ENCODE data around the gene PTPRM. TPM values are rescaled to one million over a fixed set of nuclear protein-coding genes. Genes with fewer than 3 reads are reported as not detected.

The PTPRM gene
- total RNA-seq, 2 donors from 2014 or later = 80.1 to 106 TPM

GRCh38 chr18:7629416-7629815 is 62.3 kb downstream of the PTPRM start:
- Histone ChIP-seq H3K4me1 (peaks cover 0 to 55% of the 10 kb centered on the region in 2 donors), H3K9me3 (no peaks in the 10 kb centered on the region)
- no peak for DNase-seq (ENCODE audit: low spot score)

GRCh38 chr18:7630731-7631442 is 63.8 kb downstream of the PTPRM start:
- no peak for DNase-seq (ENCODE audit: low spot score)
- TF ChIP-seq CTCF (IDR thresholded peaks at IDR 0.05) = no peak
- H3K27ac ChIP-seq = no peak overlapping the region

More at GRCh38 chr18:7629416-7629815, 62.3 kb downstream of the PTPRM start:
- Histone ChIP-seq H3K36me3 (no peaks in the 10 kb centered on the region), H3K27me3 (no peaks in the 10 kb centered on the region), H3K4me3 (no peak overlapping the region), H3K27ac (no peak overlapping the region)
- no peak for TF ChIP-seq CTCF (IDR thresholded peaks at IDR 0.05)

DNA sequence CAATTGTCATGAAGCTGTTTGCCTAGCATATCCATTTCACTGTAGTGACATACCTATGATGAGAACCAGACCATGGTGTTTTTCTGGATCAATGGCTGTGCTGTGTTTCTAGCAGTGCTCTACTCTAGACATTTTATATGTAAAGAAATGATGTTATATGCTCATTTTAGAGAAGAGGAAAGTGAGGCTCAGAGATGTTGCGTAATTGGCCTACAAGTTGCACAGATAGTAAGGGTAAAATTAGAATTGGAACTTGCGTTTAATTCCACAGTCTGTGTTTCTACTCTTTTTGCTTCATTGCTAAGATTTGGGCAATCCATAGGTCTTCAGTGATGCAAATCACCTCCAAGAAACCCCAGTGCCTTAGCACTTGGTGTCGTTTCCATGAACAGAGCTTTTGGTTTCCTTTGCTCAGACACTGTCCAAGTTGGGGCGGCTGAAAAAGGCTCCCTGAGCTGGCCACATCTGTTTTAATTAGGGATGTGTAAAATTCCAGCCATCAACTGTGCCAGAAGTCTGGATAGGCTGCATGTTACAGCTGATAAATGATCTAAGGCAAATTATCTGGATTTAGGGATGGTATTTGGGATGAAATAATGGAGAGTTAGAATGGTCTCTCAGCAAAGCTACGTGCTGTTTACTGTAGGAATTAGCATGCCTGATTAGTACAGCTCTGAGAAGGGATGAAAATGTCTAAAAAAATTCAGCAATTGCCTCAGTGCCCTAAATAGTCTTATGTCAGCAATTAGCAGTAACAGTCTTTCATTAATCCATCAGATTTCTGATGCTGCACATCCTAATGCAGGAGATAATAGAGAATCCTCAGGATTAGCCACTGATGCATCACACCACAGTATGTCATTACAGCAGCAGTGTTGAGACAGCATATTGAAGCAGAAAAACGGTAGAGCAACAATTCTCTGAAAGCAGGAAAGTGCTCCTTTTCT is 65.3 kb downstream of the PTPRM start:
- Histone ChIP-seq H3K27me3 (no peaks in the 10 kb centered on the region), H3K9me3 (no peaks in the 10 kb centered on the region), H3K27ac (no peak overlapping the region), H3K4me1 (peaks cover 0 to 34% of the 10 kb centered on the region in 2 donors), H3K4me3 (no peak overlapping the region), H3K36me3 (no peaks in the 10 kb centered on the region)
- TF ChIP-seq CTCF (IDR thresholded peaks at IDR 0.05) = no peak
- no peak for DNase-seq (ENCODE audit: low spot score)

More at GRCh38 chr18:7630731-7631442, 63.8 kb downstream of the PTPRM start:
- H3K36me3 ChIP-seq = no peaks in the 10 kb centered on the region
- peaks cover 0 to 48% of the 10 kb centered on the region in 2 donors for H3K4me1 ChIP-seq
- H3K4me3 ChIP-seq = no peak overlapping the region
- H3K27me3 ChIP-seq = no peaks in the 10 kb centered on the region
- no peaks in the 10 kb centered on the region for H3K9me3 ChIP-seq

DNA sequence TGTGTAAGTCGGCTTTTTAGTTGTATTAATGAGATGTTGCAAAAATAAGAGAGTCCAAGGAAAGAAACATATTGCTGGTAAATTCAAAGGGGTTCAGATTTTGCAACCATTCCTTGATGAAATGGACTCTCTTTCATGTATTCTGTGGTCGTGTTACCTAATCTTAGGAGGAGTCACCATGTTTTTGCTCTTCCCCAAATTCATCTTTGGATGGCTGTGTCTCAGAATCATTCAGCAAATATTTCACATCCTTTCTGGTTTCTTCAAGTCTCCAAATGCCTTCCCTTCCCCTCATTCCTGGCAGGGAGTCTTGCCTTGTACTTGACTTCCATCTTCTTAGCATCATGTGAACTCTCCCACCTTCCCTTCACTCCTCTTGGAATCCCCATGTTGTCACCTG is 66.1 kb downstream of the PTPRM start:
- no peak for TF ChIP-seq CTCF (IDR thresholded peaks at IDR 0.05)
- Histone ChIP-seq H3K9me3 (no peaks in the 10 kb centered on the region), H3K4me1 (peaks cover 0 to 30% of the 10 kb centered on the region in 2 donors), H3K4me3 (no peak overlapping the region), H3K36me3 (no peaks in the 10 kb centered on the region), H3K27me3 (no peaks in the 10 kb centered on the region), H3K27ac (no peak overlapping the region)
- DNase-seq (ENCODE audit: low spot score) = no peak

GRCh38 chr18:7635948-7636347 is 68.8 kb downstream of the PTPRM start:
- no peaks in the 10 kb centered on the region for H3K9me3 ChIP-seq
- peaks cover 0 to 16% of the 10 kb centered on the region in 2 donors for H3K4me1 ChIP-seq
- H3K27me3 ChIP-seq = no peaks in the 10 kb centered on the region
- no peak for TF ChIP-seq CTCF (IDR thresholded peaks at IDR 0.05)
- H3K27ac ChIP-seq = no peak overlapping the region
- DNase-seq (ENCODE audit: low spot score) = no peak
- H3K36me3 ChIP-seq = no peaks in the 10 kb centered on the region
- H3K4me3 ChIP-seq = no peak overlapping the region

Measured in right atrium auricular region (tissue), 2 donors.